Ovary (tissue), 3 donors: ENCODE data around the gene GNB2.

Experiments
- CTCF ChIP-seq, 3 donors: fragments of 450-650 bp in 2 of 3; fragments of 200-600 bp in 1 of 3; IDR thresholded peaks; one replicate each; pipeline versions ENCODE4 v1.5.1 to v1.8.0; 2016 to 2022; ENCODE audit warnings: antibody characterized with exemption in 3 of 3, mild to moderate bottlenecking in 1 of 3
- POLR2A ChIP-seq: fragments of 450-650 bp; IDR thresholded peaks from one replicate; pipeline ENCODE4 v1.6.1; 2017; ENCODE audit warnings: antibody characterized with exemption, mild to moderate bottlenecking, moderate library complexity
- donor health status: DM: no; HTN: no; CAD: no.

DNA sequence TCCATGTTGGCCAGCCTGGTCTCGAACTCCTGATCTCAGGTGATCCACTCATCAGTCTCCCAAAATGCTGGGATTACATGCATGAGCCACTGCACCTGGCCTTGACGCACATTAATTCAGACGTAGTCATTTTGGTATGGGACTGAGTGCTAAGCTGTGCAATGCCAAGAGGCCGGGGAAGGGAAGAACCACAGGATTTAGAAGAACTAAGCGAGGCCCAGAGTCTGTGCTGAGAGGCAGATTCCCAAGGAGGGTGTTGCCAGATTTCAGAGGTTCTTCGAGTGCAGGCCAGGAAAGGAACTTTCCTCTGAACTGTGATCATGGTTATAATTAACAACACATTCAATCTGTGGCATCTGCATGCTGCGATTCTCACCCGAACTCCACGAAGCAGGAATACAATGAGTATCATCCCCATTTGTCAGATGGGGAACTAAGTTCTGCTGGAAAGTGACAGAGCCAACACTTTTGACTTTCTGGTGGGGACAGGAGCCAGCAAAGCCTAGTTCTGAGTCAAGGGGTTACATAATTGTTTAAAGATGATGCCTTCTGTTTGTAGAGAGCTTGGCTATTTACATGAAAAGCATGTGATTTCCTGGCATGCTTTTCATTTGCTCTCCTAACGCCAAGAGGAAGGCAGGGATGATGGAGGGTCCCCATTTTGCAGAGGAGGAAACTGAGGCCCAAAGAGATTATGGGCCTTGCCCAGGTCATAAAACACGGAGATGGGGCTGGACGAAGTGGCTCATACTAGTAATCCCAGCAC lies 53.6 kb downstream of the GNB2 start:
- no peak for TF ChIP-seq POLR2A
- TF ChIP-seq CTCF (IDR thresholded peaks at IDR 0.05) = no peak
